Activated naive CD4-positive, alpha-beta T cell (primary cell): ENCODE results near the gene CD63.

ENCODE experiments used
- DNase-seq, 4 experiments: peaks; one replicate each; lab custom pipeline; 2025; lab: John Stamatoyannopoulos, UW

Gene CD63

DNA sequence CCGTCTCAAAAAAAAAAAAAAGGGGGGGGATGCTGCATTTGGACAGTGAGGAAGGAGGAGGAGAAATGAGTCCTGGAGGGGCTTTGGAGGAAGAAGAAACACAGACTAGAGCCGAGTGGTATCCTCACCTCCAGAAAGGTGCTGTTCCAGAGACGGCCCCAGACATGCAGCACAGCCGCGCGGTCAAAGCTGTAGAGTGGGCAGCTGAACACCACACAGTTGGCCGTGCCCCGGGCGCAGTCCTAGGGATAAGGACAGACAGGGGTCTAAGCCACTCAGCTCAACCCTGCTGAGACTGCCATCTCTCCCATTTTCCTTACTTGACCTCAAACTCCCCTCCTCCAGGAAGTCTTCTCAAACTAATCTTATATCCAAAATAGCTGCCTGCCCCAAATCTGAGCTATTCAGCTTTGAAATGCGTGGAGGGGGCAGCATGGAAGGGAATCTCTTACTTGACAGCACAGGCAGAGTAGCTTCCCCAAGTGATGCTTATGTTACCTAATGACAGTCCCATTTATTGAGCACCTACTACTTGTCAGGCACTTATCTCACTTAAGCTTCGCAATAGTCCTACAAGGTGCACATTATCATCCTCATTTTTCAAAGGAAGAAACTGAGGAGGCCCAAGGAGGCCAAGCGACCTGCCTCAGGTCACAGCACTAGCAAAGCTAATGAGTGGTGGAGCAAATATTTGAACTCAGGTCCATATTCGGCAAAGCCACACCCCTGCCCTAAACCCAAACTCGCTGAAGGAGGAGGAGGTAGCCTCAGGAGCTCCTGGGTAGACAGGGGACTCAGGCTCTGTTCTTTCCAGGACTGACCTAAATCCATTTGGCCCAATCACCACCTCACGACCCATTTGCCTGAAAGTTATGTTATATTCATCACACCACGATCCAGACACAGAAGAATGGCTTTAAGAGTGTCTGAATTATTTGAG is 39.8 kb downstream of the CD63 start:
- DNase-seq, result no peak

- no peak for DNase-seq
Observed at GRCh38 chr12:55687746-55688145, 41.1 kb downstream of the CD63 start.

GRCh38 chr12:55686366-55687010 is 42.3 kb downstream of the CD63 start:
- DNase-seq, result no peak

GRCh38 chr12:55685671-55686070 is 43.1 kb downstream of the CD63 start:
- no peak for DNase-seq

DNA sequence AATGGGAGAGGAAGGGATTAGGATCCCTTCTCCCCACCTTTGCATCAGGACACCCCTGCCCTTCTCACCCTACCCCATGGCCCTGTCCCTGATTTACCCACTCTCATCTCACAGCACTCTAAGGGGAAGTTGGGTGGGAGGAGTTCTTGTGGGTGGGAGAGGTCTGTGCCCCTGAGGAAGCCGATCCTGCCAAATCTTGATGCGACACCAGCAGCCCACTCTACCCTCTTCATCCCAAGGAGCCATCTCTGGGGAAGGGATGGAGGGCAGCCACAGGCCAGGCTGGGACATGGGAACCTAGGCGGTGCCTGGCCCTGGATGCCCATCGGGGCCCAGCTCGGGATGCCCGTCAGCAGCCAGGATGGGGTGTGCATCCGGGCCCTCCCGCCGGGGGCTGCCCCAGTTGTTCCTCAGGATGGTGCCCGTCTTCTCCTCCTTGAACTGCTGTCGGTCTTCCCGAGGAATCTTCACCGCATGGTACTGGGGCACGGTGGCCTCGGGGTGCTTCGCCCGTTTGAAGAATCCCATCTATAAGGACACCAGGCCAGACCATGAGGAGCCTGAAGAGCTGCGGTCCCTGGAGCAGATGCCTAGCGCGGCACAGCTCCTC is 43.9 kb downstream of the CD63 start:
- DNase-seq, result no peak

- DNase-seq, result no peak
Observed at GRCh38 chr12:55683676-55684075, 45.1 kb downstream of the CD63 start.

- DNase-seq, result no peak
Observed at GRCh38 chr12:55682087-55682796, 46.6 kb downstream of the CD63 start.

- DNase-seq, result no peak
Observed at GRCh38 chr12:55681142-55682077, 47.4 kb downstream of the CD63 start.

GRCh38 chr12:55679691-55680090 is 49.1 kb downstream of the CD63 start:
- DNase-seq, result no peak

GRCh38 chr12:55676707-55677106 is 52.1 kb downstream of the CD63 start:
- DNase-seq, result no peak

GRCh38 chr12:55675666-55676065 is 53.1 kb downstream of the CD63 start:
- no peak for DNase-seq
